Right lobe of liver (tissue), 4 donors: ENCODE measurements around the gene CFAP298.

Experiments used
- POLR2A ChIP-seq: fragments of 450-650 bp; IDR thresholded peaks from one replicate; pipeline ENCODE4 v1.6.1; 2017; ENCODE audit warnings: antibody characterized with exemption, mild to moderate bottlenecking
- TF ChIP-seq, protein P1 (sequence below), 4 donors: fragments of 200-600 bp in 3 of 4; fragments of 450-650 bp in 1 of 4; IDR thresholded peaks; one replicate each; pipeline versions ENCODE4 v1.5.1 to v1.8.0; 2016 to 2022; ENCODE audit warnings: antibody characterized with exemption in 4 of 4, mild to moderate bottlenecking in 2 of 4
- donor health status: DM: no; HTN: no; CAD: no.
- donor health status: DM: no; HTN: no; CAD: no.
- donor health status: DM: no; HTN: yes; CAD: no.

GRCh38 chr21:32549886-32550285 is 62.3 kb downstream of the CFAP298 start:
- TF ChIP-seq, protein P1, sequence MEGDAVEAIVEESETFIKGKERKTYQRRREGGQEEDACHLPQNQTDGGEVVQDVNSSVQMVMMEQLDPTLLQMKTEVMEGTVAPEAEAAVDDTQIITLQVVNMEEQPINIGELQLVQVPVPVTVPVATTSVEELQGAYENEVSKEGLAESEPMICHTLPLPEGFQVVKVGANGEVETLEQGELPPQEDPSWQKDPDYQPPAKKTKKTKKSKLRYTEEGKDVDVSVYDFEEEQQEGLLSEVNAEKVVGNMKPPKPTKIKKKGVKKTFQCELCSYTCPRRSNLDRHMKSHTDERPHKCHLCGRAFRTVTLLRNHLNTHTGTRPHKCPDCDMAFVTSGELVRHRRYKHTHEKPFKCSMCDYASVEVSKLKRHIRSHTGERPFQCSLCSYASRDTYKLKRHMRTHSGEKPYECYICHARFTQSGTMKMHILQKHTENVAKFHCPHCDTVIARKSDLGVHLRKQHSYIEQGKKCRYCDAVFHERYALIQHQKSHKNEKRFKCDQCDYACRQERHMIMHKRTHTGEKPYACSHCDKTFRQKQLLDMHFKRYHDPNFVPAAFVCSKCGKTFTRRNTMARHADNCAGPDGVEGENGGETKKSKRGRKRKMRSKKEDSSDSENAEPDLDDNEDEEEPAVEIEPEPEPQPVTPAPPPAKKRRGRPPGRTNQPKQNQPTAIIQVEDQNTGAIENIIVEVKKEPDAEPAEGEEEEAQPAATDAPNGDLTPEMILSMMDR (IDR thresholded peaks at IDR 0.05) = no peak
- TF ChIP-seq POLR2A = no peak
